ENCODE results near the gene PDZD2.
A peak's percentile ranks its signal among the peaks of the same experiment; 100 is the strongest.
"Not testable (repeated sequence)": the region's sequence is repeated elsewhere in the genome, so short reads cannot be mapped to it uniquely, and the experiment has no call there.

PDZD2 gene

DNA sequence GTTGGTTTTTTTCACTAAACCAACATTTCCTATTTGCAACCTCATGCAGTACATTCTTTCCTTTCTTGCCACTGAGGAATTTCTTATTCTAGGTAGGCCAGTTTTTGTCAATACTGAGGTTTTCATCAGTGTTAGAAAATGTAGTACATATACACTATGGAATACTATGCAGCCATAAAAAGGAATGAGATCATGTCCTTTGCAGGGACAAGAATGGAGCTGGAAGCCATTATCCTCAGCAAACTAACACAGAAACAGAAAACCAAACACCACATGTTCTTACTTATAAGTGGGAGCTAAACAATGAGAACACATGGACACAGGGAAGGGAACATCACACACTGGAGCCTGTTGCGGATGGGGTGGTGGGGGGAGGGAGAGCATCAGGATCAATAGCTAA lies 441.6 kb downstream of the PDZD2 start:
- not testable (repeated sequence) for DNase-seq (ENCODE audit: low read depth)

DNA sequence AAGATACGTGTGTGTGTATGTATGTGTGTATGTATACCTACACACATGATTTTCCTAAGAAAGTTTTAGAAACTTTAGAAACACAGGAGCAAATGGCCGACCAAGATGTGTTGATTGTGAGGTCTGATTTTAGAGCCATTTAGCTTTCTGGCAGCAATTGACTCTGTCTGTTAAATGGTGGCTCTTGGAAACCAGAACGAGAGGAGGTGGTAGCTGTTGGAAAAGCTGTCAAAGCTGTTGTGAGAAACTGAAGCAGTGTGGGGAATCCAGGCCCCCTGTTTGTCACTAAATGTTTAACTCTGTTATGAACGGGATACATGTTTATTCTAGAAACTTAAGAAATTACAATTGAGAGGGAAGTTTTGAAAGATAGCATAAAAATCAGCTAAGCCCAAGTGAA lies 443.8 kb downstream of the PDZD2 start:
- no peak for DNase-seq (ENCODE audit: low read depth)

DNA sequence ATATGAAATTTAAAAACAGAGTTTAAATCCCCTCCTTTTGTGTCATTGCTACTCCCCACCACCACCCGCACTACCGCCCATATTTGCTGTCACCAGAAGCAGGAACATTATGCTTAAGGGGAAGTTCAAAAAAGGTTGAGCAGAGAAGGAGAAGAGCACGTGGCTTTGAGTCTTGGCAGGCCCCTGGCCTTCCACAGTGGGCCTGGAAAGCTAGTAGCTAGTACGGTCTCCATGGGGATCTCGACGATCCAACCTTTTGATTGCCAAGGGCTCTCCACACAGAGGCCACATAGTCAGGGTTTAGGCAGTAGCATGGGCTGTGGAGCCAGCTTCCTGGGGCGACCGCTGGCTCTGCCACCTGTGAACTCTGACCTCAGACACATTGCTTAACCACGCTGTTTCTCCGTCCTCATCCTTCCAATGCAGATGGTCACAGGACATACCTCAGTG lies 445.1 kb downstream of the PDZD2 start:
- no peak for DNase-seq (ENCODE audit: low read depth)

DNA sequence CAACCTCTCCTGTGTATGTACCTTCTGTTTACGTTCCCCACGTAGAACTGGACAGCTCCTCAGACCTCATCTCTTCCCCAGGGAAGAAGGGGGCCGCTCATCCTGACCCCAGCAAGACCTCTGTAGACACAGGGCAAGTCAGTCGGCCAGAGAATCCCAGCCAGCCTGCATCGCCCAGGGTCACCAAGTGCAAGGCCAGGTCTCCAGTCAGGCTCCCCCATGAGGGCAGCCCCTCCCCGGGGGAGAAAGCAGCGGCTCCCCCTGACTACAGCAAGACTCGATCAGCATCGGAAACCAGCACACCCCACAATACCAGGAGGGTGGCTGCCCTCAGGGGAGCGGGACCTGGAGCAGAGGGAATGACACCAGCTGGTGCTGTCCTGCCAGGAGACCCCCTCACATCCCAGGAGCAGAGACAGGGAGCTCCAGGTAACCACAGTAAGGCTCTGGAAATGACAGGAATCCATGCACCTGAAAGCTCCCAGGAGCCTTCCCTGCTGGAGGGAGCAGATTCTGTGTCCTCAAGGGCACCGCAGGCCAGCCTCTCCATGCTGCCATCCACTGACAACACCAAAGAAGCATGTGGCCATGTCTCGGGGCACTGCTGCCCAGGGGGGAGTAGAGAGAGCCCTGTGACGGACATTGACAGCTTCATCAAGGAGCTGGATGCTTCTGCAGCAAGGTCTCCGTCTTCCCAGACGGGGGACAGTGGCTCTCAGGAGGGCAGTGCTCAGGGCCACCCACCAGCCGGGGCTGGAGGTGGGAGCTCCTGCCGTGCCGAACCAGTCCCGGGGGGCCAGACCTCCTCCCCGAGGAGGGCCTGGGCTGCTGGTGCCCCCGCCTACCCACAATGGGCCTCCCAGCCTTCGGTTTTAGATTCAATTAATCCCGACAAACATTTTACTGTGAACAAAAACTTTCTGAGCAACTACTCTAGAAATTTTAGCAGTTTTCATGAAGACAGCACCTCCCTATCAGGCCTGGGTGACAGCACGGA lies 448.5 kb downstream of the PDZD2 start:
- no peak for DNase-seq (ENCODE audit: low read depth)

DNA sequence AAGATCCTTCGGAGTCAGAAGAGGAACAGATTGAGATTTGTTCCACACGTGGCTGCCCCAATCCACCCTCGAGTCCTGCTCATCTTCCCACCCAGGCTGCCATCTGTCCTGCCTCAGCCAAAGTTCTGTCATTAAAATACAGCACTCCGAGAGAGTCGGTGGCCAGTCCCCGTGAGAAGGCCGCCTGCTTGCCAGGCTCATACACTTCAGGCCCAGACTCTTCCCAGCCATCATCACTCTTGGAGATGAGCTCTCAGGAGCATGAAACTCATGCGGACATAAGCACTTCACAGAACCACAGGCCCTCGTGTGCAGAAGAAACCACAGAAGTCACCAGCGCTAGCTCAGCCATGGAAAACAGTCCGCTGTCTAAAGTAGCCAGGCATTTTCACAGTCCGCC lies 449.3 kb downstream of the PDZD2 start:
- no peak for DNase-seq (ENCODE audit: low read depth)

DNA sequence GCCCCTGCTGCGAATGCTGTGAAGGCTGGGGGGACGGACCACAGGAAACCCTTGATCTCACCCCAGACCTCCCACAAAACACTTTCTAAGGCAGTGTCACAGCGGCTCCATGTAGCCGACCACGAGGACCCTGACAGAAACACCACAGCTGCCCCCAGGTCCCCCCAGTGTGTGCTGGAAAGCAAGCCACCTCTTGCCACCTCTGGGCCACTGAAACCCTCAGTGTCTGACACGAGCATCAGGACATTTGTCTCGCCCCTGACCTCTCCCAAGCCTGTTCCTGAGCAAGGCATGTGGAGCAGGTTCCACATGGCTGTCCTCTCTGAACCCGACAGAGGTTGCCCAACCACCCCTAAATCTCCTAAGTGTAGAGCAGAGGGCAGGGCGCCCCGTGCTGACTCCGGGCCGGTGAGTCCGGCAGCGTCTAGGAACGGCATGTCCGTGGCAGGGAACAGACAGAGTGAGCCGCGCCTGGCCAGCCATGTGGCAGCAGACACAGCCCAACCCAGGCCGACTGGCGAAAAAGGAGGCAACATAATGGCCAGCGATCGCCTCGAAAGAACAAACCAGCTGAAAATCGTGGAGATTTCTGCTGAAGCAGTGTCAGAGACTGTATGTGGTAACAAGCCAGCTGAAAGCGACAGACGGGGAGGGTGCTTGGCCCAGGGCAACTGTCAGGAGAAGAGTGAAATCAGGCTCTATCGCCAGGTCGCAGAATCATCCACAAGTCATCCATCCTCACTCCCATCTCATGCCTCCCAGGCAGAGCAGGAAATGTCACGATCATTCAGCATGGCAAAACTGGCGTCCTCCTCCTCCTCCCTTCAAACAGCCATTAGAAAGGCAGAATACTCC lies 450.4 kb downstream of the PDZD2 start:
- no peak for DNase-seq (ENCODE audit: low read depth)

DNA sequence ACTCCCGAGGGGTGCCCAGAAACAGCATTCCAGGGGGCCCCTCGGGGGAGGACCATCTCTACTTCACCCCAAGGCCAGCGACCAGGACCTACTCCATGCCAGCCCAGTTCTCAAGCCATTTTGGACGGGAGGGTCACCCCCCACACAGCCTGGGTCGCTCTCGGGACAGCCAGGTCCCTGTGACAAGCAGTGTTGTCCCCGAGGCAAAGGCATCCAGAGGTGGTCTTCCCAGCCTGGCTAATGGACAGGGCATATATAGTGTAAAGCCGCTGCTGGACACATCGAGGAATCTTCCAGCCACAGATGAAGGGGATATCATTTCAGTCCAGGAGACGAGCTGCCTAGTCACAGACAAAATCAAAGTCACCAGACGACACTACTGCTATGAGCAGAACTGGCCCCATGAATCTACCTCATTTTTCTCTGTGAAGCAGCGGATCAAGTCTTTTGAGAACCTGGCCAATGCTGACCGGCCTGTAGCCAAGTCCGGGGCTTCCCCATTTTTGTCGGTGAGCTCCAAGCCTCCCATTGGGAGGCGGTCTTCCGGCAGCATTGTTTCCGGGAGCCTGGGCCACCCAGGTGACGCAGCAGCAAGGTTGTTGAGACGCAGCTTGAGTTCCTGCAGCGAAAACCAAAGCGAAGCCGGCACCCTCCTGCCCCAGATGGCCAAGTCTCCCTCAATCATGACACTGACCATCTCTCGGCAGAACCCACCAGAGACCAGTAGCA lies 451.3 kb downstream of the PDZD2 start:
- no peak for DNase-seq (ENCODE audit: low read depth)

DNA sequence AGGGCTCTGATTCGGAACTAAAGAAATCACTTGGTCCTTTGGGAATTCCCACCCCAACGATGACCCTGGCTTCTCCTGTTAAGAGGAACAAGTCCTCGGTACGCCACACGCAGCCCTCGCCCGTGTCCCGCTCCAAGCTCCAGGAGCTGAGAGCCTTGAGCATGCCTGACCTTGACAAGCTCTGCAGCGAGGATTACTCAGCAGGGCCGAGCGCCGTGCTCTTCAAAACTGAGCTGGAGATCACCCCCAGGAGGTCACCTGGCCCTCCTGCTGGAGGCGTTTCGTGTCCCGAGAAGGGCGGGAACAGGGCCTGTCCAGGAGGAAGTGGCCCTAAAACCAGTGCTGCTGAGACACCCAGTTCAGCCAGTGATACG lies 451.8 kb downstream of the PDZD2 start:
- DNase-seq (ENCODE audit: low read depth), result no peak

DNA sequence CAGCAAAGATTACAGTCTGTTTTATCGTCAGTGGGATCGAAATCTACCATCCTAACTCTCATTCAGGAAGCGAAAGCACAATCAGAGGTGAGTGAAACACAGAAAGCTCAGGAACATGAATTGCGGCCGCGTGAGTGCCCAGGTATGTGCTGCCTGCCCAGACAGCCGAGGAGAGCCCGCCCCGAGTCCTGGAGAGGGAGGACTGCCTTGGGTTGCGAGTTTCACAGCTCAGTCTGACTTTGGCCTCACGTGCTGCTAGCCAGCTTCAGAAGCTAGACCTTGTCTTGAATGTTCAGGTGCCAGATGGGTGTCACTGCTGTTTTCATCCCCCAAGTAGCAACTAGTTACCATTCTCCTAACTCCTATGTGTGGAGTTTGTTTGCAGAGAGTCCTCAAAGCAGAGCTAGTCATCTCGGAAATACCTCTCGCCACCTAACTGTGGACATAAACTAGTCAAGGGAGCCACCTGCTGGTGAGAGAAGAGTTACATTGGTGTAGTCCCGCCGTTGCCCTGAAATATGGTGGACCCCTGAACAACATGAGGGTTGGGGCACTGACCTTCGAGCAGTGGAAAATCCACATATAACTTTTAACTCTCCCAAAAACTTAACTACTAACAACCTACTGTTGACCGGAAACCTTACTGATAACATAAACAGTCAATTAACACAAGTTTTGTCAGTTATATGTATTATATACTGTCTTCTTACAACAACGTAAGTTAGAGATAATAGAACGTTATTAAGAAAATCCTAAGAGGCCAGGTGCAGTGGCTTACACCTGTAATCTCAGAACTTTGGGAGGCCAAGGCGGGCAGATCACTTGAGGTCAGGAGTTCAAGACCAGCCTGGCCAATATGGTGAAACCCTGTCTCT lies 454.2 kb downstream of the PDZD2 start:
- peak; percentile 43 for DNase-seq (ENCODE audit: low read depth)

DNA sequence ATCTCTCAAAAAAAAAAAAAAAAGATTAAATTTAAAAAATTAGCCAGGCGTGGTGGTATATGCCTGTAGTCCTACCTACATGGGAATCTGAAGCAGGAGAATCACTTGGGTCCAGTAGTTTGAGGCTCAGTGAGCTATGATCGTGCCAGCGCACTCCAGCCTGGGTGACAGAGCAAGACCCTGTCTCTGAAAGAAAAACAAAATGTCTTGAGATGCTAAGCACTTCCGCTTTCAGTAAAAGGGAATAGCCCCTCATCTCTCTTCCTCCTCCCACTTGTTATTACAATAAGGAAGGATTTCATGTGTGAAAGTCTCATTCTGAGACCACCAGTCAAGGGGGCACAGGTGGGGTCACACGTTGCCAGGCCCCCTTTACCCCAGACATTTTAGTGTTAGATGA lies 455.8 kb downstream of the PDZD2 start:
- DNase-seq (ENCODE audit: low read depth), result no peak

DNA sequence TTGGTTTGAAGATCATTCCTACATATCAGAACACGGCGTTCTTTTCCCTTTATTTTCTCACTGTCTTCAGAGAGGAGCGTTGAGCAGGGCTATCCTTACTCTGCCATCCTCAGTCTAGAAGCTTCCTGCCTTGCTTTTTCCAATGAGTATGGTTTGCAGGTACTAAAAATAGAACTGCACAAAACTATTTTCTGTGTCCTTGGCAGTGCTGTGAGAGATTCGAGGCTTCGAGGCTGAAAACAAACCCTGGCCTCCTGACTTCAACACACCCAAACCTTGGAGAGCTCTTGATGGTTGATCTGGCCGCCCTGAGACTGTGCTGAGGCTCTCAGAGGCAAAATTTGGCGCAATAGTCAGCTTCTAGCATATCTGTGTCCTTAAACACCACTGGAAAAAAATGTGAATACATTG lies 456.3 kb downstream of the PDZD2 start:
- DNase-seq (ENCODE audit: low read depth), result no peak

DNA sequence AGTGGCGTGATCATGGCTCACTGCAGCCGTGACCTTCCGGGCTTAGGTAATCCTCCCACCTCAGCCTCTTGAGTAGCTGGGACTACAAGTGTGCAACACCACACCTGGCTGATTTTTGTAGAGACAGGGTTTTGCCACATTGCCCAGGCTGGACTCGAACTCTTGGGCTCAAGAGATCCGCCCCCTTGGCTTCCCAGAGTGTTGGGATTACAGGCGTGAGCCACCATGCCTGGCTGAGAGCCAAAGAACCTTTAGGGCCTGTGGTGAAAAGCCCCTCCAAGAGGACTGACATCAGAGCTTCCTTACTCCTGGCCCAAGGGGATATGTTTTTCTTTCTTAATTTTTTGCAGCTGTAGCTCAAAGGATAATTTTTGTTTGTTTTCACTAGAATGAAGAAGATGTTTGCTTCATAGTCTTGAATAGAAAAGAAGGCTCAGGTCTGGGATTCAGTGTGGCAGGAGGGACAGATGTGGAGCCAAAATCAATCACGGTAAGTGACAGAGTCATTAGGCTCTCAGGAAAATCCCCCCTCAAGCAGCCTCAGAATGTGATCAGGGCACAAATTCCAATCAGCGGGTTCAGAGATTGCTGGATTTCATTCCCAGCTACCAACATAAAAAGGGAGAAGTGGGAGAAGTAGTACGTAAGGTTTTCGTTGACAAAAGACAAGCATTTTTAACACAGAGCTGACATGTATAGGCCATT lies 458.1 kb downstream of the PDZD2 start:
- no peak for DNase-seq (ENCODE audit: low read depth)

DNA sequence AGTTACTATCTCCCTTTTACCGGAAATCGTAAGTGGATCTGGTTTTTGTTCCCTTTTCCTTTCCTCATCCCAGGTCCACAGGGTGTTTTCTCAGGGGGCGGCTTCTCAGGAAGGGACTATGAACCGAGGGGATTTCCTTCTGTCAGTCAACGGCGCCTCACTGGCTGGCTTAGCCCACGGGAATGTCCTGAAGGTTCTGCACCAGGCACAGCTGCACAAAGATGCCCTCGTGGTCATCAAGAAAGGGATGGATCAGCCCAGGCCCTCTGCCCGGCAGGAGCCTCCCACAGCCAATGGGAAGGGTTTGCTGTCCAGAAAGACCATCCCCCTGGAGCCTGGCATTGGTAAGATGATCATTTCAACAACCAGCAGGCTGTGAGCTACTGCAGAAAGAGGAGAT lies 459.4 kb downstream of the PDZD2 start:
- no peak for DNase-seq (ENCODE audit: low read depth)

DNA sequence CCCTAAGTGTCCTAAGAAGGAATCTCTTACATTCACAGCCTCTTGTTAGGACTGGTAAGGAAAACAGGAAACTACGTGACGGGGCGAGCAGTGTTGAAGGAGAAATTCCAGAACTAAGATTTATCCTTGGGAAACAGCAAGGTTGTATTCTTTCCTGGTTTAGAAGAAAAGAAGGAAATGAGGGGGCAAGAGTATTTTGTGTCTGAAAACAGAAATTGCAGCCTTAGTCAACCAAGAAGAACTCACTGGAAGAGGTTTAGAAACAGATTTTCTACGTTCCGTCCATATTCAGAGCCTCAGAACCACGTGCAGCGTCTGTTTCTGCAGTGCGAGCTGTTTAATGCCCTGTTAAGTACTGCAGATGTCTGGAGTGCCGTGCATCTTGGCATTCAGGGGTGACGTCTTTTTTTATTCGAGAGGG lies 460.0 kb downstream of the PDZD2 start:
- DNase-seq (ENCODE audit: low read depth), result no peak

DNA sequence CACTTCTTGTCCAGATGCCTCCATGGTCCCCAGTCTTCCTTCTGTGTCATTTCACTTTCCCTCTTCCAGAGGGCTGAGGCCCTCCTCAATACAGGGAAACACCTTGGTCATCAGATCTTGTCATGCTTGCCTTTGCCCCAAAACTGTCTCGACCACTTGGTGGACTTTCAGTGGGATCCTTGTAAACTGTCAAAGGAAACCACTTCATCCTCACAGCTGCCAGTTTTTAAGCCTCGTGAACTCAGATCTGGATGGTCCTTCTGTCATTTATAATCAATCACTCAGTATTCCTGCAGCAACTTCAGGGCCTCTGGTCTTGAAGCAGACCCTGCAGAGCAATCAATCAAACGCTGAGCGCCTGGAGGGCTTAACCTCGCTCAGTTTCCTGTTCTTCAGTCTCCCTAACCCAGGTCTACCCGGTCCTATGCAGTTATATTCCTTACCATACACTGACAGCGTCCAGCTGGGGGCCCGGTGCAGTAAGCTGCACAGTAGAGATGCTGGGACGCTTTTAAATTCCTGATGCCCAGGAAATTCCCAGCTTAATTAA lies 460.6 kb downstream of the PDZD2 start:
- DNase-seq (ENCODE audit: low read depth), result no peak

DNA sequence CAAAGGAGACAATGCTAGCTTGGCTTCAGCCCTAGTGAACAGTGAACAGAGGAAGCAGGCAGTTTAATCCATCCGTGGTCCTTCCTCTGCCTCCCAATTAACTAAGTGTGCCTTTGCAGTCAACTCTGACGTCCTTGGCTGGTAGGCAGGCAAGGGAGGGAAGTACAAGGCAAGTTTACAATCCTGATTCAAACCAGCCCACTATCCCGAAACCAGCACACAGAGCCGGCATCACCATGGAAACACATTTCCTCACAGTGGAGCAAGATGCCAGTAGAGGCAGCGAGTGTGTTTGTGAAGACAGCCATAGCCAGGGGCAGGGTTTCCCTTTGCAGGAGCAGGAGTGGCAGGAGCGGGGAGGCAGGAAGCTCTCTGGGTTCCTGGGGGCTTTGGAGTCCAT lies 461.3 kb downstream of the PDZD2 start:
- DNase-seq (ENCODE audit: low read depth), result no peak

DNA sequence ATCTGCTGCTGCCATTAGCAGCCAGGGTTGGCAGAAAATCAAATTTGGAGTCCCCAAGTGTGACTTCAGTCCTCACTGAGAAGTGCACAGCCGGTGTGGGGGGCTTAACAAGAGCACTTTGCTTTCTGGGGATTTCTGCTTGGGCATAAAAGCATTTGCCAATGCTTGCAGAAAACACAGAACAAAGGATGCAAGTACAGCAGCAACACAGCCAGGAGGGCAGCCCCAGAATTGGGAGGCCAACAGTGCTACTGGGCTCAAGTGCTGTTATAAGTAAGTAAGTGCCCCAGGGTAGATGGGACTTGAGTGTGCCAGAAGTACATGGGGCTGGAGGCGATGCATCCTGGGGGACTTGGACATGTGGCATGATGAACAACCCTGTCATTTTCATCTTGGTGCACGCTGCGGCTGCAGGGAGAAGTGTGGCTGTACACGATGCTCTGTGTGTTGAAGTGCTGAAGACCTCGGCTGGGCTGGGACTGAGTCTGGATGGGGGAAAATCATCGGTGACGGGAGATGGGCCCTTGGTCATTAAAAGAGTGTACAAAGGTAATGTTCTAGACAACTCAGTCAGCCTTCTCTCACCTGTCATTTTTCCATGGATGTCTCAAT lies 461.9 kb downstream of the PDZD2 start:
- no peak for DNase-seq (ENCODE audit: low read depth)

DNA sequence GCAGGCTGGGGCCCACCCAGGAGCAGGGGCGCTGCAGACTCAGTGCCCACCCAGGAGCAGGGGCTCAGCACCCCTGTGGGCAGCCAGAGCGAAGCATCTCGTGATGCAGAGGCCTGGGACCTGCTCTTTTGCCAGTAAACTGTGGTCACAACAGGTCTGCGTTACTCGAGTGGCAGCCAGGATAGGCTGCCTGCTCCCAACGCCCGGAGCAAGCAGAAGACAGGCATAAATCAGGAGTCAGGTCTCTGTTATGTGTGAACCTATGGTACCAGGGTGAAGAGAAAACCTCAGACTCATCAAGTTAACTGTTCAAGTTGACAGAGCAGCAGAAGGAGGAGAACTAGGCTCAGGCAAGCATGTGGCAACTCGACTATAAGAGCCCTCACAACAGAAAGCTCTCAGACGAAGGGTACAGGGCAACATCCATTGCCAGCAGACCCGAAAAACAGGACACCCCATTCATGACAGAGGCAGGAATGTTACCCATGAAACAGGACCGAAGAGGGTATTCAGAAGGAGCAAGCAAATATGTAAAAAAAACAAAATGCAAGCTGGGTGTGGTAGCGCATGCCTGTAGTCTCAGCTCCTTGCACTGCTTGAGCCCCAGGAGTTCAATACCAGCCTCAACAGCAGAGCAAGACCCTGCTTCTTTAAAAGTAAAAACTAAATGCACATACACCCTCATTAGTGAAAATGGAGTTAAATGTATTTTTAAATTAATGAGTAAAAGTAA lies 463.5 kb downstream of the PDZD2 start:
- no peak for DNase-seq (ENCODE audit: low read depth)

DNA sequence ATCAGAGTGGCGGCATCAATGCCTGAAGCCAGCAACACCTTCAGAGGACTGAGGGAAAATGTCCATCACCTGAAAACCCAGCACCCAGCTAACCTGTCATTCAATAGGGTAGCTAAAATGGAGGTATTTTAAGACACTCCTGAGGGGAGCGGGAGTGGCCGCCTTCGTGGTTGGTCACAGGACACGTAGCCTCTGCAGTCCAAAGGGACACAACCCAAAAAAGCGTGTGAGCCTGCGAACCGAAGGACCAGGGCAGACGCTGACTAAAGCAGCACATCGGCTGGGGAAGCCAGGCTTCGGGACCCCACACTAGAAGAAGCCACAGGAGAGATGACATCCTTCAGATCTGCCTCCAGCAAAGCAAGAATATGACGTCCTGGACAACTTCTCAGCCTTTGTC lies 464.6 kb downstream of the PDZD2 start:
- DNase-seq (ENCODE audit: low read depth), result no peak
